NT2/D1 (cell line): ENCODE results near the gene PCTP.

Experiments used
- DNase-seq: peaks from one replicate; pipeline ENCODE4 v3.0.0-alpha.2; 2011; ENCODE audit warnings: low read depth, low spot score
- H3K27me3 ChIP-seq: 2 replicates; pipeline ENCODE4 v1.6.0; 2011; ENCODE audit warnings: mild to moderate bottlenecking; ENCODE audit not compliant: insufficient read length, insufficient read depth
- H3K36me3 ChIP-seq: 2 replicates; pipeline ENCODE4 v1.6.1; 2011; ENCODE audit warnings: mild to moderate bottlenecking, low read length, mixed read lengths; ENCODE audit not compliant: insufficient read depth, insufficient read length
- H3K4me1 ChIP-seq: 2 replicates; pipeline ENCODE4 v1.5.1; 2011; ENCODE audit not compliant: insufficient read depth, insufficient read length
- H3K4me3 ChIP-seq: 2 replicates; pipeline ENCODE4 v1.5.1; 2011; ENCODE audit warnings: low read depth; ENCODE audit not compliant: insufficient read length
- H3K9ac ChIP-seq: 2 replicates; pipeline ENCODE4 v1.6.0; 2011; ENCODE audit warnings: low read depth; ENCODE audit not compliant: insufficient read length
- H3K9me3 ChIP-seq: 2 replicates; pipeline ENCODE4 v1.5.1; 2011; ENCODE audit warnings: mild to moderate bottlenecking, low read length; ENCODE audit not compliant: insufficient read depth
- SUZ12 ChIP-seq: IDR thresholded peaks from 2 replicates; pipeline ENCODE4 v1.6.1; 2011; ENCODE audit not compliant: insufficient read length, insufficient read depth; ENCODE audit errors: extremely low read depth
- YY1 ChIP-seq: IDR thresholded peaks from 2 replicates; pipeline ENCODE4 v1.6.1; 2011; ENCODE audit not compliant: insufficient read length, insufficient read depth
- ZNF274 ChIP-seq: IDR thresholded peaks from 2 replicates; pipeline ENCODE4 v1.6.1; 2011; ENCODE audit warnings: mild to moderate bottlenecking, low read depth, low read length

PCTP gene

DNA sequence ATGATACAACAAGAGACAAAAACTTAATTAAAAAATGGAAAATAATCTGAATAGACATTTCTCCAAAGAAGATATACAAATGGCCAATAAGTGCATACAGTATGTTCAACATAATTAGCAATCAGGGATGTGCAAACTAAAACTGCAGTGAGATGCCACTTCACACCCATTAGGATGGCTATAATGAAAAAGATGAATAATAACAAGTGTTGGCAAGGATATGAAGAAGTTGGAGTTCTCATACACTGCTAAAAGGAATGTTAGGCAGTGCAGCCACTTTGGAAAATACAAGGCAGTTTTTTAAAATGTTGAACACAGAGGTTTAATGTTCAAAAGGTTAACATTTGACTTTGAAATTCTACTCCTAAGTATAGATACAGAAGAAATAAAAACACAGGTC, 69.8 kb downstream of the PCTP start:
- Histone ChIP-seq H3K4me3 (no peak overlapping the region), H3K4me1 (no peaks in the 10 kb centered on the region), H3K9me3 (no peaks in the 10 kb centered on the region; the same call in 1 of the 2 replicates), H3K9ac (no peak overlapping the region), H3K27me3 (no peaks in the 10 kb centered on the region), H3K36me3 (no peaks in the 10 kb centered on the region)
- no peak for DNase-seq
- TF ChIP-seq SUZ12: no peak
- no peak for TF ChIP-seq ZNF274
- TF ChIP-seq YY1: no peak

- H3K4me1 ChIP-seq: no peaks in the 10 kb centered on the region
- no peaks in the 10 kb centered on the region for H3K36me3 ChIP-seq
- no peak overlapping the region for H3K9ac ChIP-seq
- TF ChIP-seq SUZ12 (no peak), YY1 (no peak), ZNF274 (no peak)
- no peaks in the 10 kb centered on the region; the same call in 1 of the 2 replicates for H3K9me3 ChIP-seq
- no peak overlapping the region for H3K4me3 ChIP-seq
- no peaks in the 10 kb centered on the region for H3K27me3 ChIP-seq
- no peak for DNase-seq
Observed at GRCh38 chr17:55822028-55822427, 71.2 kb downstream of the PCTP start.

DNA sequence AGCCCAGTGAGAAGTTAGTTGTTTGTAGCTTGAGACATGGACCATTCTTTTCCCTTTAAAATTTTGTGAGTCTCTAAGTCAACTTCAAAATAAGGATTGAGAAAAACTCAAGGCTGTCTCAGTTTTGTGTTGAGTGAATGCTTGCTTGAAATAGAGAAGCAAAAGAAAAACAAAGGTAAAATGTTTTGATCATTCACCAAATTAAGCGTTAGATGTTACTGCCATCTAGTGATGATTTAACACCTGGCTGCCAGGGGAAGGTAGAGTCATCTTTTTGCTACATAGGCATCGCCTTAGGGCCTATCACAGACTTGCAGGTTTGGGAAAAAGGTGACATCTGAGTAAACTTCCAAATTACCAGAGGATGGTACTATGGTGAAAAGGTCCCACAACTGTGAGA, 74.4 kb downstream of the PCTP start:
- H3K4me1 ChIP-seq: no peaks in the 10 kb centered on the region
- no peak for TF ChIP-seq YY1
- TF ChIP-seq SUZ12: no peak
- no peaks in the 10 kb centered on the region; the same call in 1 of the 2 replicates for H3K9me3 ChIP-seq
- DNase-seq: no peak
- H3K9ac ChIP-seq: no peak overlapping the region
- H3K4me3 ChIP-seq: no peak overlapping the region
- H3K27me3 ChIP-seq: no peaks in the 10 kb centered on the region
- H3K36me3 ChIP-seq: no peaks in the 10 kb centered on the region
